ENCODE measurements around the gene C2. TPM values are rescaled to one million over a fixed set of nuclear protein-coding genes. Genes with fewer than 3 reads are reported as not detected.

The C2 gene
- total RNA-seq, 1 donor, result 4.4 TPM

DNA sequence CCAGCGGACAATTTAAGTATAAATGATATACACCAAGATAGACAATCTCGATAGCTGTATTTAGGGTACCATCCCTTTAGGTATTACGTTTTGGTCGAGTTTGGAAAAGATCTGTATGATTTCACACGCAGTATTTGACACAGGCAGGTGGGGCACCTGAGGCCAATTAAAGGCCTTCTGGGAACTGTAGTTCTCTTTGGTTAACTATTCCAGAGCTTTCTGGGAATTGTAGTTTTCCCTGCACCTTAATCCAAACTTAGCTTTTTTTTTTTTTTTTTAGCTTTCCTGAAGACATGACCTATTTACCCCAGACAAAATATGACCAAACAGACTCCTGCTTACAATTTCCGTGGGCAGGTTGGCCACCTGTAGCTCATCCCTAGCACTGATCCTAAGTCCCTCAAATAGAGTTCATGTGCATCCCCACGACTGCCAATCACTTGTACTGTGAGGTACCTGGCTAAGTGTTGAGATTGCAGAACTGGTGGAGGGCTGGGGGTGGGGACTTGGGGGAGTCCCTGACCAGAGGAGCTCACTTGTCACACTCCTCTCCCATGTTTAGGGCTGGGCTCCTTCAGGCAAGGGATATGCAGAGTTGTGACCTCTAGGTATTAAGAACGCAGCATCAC, 29.0 kb upstream of the C2 start:
- H3K4me3 ChIP-seq (ENCODE audit: low read depth, low read length), result peak overlapping the region; percentile 99
- TF ChIP-seq, protein P1, sequence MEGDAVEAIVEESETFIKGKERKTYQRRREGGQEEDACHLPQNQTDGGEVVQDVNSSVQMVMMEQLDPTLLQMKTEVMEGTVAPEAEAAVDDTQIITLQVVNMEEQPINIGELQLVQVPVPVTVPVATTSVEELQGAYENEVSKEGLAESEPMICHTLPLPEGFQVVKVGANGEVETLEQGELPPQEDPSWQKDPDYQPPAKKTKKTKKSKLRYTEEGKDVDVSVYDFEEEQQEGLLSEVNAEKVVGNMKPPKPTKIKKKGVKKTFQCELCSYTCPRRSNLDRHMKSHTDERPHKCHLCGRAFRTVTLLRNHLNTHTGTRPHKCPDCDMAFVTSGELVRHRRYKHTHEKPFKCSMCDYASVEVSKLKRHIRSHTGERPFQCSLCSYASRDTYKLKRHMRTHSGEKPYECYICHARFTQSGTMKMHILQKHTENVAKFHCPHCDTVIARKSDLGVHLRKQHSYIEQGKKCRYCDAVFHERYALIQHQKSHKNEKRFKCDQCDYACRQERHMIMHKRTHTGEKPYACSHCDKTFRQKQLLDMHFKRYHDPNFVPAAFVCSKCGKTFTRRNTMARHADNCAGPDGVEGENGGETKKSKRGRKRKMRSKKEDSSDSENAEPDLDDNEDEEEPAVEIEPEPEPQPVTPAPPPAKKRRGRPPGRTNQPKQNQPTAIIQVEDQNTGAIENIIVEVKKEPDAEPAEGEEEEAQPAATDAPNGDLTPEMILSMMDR (IDR thresholded peaks at IDR 0.05; ENCODE audit: insufficient read depth, low read length), result no peak
- peak; percentile 56 for DNase-seq (ENCODE audit: low read depth)

DNA sequence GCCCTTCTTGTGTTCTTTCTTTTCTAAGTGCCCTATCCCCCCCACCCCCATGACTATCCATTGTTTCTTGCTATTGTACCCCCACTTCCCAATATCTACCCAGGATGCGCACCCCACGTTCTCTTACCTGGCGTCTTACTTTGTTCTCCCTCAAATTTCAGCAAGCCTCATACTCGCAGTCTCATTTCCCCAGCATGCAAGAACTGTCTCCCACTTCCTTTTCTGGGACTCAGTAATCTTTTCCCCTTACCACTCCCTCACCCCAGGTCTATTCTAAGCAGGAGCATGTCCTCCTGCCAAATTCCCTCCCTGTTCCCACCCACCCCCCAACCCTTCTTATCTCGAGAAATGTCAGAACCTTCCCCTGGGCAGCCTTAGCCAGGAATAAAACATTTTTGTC, 28.3 kb upstream of the C2 start:
- DNase-seq (ENCODE audit: low read depth), result no peak
- no peak overlapping the region for H3K4me3 ChIP-seq (ENCODE audit: low read depth, low read length)
- TF ChIP-seq, protein P1 (IDR thresholded peaks at IDR 0.05; ENCODE audit: insufficient read depth, low read length), result no peak

DNA sequence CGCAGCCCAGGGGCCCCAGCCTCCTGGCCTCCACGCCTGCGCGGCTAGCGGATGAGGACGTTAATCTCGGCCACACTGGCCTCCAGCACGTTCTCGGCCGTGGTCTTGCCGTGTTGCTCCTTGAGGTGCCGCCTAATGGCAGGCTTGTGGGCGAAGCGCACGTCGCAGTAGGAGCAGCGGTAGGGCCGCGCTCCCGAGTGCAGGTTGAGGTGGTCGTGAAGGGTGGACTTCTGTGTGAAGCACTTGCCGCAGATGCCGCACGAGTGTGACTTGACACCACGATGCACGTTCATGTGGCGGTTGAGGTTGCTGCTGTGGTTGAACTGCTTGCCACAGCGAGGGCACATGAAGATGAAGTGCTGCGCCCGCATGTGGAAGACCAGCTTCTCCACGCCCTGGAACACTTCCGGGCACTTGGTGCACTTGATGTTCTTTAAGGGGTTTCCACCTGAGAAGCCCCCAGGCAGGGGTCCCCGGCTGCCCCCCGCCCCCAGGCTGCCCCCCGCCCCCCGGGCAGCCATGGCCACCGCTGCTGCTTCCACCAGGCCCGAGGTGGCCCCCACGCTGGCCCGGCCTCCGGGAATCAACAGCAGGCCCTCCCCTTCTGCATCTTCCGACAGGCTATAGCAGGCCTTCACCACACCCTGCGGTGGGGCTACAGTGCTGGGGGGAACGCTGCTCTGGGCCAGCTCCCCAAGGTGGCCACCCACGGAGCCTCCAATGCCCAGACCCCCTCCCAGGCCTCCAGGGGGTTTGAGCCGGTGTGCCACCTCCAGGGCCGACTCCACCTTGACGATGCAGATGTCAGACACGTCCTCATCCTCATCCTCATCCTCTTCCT, 27.4 kb upstream of the C2 start:
- TF ChIP-seq, protein P1 (IDR thresholded peaks at IDR 0.05; ENCODE audit: insufficient read depth, low read length), result no peak
- no peak overlapping the region for H3K4me3 ChIP-seq (ENCODE audit: low read depth, low read length)
- no peak for DNase-seq (ENCODE audit: low read depth)

DNA sequence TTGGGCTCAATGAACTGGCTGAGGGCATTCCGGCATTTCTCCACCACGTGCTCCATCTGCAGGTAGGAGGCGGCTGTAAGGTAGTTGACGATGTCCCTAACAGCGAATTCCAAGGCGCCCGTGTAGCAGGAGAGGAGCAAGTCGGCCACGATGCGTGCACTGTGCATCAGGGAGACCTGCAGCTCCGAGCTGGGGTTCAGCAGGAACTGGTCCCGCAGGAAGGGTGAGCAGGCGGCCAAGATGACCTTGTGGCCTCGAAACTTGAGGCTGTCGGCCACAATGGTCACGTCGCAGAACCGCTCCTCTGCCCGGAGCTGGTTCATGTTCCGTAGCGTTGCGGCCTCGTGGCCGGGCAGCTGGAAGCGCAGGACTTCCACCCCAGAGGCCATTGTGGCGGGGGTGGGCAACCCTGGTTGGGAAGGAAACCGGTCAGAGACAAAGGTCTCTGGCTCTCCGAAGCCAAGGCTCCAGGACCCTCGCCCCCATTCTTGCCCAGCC, 26.6 kb upstream of the C2 start:
- TF ChIP-seq, protein P1 (IDR thresholded peaks at IDR 0.05; ENCODE audit: insufficient read depth, low read length), result no peak
- no peak for DNase-seq (ENCODE audit: low read depth)
- H3K4me3 ChIP-seq (ENCODE audit: low read depth, low read length), result peak overlapping the region; percentile 74

DNA sequence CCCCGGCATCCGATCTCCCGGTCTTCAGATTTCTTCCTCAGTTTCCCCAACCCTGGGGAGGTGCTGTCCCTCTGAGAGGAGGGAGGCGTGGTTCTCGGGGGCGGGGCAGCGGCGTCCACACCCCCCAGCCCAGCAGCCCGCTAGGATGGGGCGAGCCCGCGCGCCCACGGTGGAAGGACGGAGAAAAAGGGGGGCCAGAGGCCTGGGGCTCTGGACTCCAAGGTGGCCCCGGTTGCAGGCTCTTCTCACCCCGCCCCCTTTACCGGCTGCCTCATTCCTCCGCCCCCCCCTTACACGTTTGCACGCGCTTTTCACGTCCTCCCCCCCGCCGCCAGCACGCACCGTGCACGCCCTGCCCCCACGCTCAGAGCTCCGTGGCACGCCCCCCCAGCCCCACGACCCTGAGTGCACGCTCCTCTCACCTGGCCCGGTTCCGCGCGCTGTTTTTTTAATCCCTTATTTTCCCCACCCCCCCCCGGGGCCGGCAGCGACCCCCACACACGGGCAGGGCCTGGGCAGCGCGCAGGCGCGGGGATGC, 26.0 kb upstream of the C2 start:
- peak overlapping the region; percentile 74 for H3K4me3 ChIP-seq (ENCODE audit: low read depth, low read length)
- DNase-seq (ENCODE audit: low read depth), result peak; percentile 45
- TF ChIP-seq, protein P1 (IDR thresholded peaks at IDR 0.05; ENCODE audit: insufficient read depth, low read length), result no peak

DNA sequence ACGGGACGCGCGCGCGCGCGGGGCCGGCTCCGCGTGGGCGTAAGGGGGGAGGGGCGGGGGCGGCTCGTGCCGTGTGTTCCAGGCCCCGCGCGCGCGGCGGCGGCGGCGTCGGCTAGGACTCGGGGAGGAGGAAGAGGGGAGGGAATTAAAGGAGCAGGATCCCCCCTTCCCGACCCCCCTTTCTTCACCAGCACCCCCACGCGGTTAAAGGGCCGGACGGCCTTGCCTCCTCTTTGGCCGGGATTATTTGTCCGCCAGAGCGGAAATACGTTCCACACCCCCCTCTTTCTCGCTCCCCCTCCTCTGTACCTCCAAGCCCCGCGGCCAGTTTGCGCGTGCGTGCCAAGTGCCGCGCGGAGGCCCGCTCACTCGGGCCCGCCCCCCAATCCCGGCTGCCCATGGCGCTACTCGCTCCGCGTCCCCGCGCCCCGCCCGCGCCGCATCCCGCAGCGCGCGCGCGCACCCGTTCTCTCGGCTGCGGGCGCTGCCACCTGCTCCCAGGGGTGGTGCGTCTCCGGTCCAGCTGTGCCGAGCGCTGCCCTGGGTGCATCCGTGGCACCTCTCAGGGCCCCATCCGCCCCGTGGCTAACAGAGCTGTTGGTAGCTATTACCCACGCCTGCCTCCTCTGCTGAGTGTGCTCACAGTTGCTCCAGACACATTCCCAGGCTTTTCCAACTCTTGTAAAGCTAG, 25.4 kb upstream of the C2 start, which contains the start of gene ZBTB12:
TSS of gene ZBTB12 (minus strand) at position 134 of the 691 bp plus-strand sequence. CDS start 781 bp downstream, outside the sequence.
- TF ChIP-seq, protein P1 (IDR thresholded peaks at IDR 0.05; ENCODE audit: insufficient read depth, low read length), result peak; percentile 16
- H3K4me3 ChIP-seq (ENCODE audit: low read depth, low read length), result peak within 1 kb of the TSS; percentile 74
- DNase-seq (ENCODE audit: low read depth), result peak; percentile 96

All from fibroblast of the aortic adventitia (primary cell).